Erythroblast (primary cell): ENCODE results near the gene CD58.

Source experiments
- GATA1 ChIP-seq: IDR thresholded peaks from 2 replicates; pipeline ENCODE4 v1.6.1; 2011; ENCODE audit warnings: low read depth, mild to moderate bottlenecking, control low read depth, low read length, moderate library complexity
- POLR2A ChIP-seq: IDR thresholded peaks from 2 replicates; pipeline ENCODE4 v1.6.1; 2011; ENCODE audit warnings: mild to moderate bottlenecking, low read length

DNA sequence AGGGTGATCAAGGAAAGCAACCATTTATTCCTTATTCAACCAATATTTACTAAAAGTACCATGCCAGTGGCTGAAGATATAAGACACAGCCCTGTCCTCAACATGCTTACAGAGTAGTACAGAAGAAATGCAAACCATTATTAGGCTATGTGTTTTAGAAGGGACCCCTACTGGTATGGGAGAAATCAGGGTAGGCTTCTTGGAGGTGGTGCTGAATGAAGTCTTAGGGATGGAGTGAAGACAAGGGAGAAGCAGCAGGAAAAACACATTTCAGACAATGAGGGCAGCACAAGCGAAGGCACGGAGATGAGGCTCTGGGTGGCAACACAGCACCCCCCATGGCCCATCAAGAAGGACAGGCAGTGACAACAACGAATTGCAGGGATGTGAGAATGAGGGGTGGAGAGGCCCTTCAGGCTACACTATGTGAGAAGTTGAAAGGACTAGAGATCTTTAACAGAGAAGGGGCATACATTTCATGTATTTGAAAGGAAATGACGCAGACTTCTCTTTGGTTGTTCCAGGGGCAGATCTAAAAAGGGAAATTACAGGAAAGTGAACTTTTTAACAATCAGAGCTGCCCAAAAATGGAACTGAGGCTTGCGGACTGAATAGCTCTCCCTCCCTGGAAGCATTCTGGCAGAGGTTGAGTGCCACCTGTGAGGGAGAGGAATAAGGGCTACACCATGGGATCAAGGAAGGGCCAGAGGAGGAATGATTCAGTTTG lies 16.8 kb upstream of the CD58 start:
- no peak for TF ChIP-seq POLR2A
- no peak for TF ChIP-seq GATA1
